GM12872 (cell line): ENCODE results near the gene RFWD3.

Source experiments
- TF ChIP-seq, protein P1 (sequence below): IDR thresholded peaks from 3 replicates; pipeline ENCODE4 v1.5.1; 2011; ENCODE audit warnings: low read depth, mild to moderate bottlenecking, low read length, moderate library complexity; ENCODE audit not compliant: insufficient read depth

RFWD3 gene

DNA sequence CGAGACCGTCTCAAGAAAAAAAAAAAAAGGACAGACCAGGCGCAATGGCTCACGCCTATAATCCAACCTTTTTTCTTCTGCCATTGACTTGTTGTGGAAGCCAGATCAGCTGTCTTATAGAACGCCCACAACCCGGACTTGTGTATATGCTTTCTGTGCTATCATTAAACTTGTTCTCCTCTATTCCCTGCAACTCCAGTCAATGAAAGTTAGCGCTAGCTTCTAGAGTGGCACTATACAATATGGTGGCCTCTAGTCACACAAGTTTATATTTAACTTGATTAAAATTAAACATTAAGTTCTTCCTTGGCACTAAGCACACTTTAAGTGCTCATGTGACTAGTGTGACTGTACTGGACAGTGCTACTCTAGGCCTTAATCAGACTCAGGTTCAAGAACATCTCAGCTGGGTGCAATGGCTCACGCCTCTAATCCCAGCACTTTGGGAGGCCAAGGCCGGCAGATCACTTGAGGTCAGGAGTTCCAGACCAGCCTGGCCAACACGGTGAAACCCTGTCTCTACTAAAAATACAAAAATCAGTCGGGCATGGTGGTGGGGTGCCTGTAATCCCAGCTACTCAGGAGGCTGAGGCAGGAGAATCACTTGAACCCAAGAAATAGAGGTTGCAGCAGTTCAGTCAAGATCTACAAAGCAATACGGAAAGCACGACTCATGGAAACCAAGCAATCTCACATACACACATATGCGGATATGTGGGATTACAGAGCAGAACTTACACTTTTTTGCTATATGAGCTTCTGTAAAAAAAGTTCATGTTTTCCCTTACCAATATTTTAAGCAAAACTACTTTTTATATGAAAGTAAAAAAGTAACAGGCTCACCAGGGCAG, 41.0 kb downstream of the RFWD3 start:
- TF ChIP-seq, protein P1, sequence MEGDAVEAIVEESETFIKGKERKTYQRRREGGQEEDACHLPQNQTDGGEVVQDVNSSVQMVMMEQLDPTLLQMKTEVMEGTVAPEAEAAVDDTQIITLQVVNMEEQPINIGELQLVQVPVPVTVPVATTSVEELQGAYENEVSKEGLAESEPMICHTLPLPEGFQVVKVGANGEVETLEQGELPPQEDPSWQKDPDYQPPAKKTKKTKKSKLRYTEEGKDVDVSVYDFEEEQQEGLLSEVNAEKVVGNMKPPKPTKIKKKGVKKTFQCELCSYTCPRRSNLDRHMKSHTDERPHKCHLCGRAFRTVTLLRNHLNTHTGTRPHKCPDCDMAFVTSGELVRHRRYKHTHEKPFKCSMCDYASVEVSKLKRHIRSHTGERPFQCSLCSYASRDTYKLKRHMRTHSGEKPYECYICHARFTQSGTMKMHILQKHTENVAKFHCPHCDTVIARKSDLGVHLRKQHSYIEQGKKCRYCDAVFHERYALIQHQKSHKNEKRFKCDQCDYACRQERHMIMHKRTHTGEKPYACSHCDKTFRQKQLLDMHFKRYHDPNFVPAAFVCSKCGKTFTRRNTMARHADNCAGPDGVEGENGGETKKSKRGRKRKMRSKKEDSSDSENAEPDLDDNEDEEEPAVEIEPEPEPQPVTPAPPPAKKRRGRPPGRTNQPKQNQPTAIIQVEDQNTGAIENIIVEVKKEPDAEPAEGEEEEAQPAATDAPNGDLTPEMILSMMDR, result no peak

DNA sequence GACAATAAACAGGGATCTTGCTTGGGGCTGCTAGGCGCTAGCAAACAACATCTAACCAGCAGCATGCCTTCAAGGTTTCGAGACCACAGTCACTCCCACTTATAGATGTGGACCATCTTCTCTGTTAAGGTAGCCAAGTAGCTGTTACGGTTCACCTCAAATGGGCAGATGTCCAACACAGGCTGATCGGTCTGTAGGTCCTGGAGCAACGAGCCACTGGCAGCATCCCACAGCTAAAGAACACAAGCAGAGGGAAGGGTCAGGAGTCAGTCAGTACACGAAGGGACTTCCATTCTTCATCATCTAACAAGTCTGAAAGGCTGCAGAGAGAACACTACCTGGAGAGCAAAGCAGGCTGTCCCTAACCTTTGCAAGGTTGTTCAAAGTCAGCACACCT, 42.8 kb downstream of the RFWD3 start:
- TF ChIP-seq, protein P1, result no peak

DNA sequence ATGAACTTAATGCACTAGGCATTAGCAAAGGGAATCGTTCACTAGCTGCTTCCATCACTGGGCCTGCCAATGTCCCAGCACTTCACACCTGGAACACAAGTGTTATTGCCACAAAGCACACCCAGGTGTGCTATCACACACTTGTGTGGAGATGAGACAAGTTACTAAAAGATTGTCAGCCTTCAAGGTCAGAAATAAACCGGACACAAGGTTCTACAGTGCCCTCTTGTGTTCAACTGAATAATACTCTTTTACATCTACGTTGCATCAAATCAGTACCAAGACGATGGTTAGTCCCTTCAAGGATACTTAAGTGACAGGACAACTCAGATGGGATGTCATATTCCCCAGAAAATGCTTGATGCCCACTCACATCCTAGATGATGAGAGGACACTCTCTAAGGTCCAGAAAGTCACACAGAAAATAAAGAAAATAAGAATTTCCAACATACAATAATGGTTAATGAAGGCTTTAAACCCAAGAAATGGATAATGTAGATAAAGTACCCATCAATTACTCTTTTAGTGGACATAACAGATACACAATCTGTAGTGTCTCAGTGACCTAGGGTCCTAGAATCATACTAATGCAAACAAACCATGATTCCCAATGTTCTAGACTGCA, 43.4 kb downstream of the RFWD3 start:
- TF ChIP-seq, protein P1, result peak; percentile 56; the same call in 2 of the 3 replicates

DNA sequence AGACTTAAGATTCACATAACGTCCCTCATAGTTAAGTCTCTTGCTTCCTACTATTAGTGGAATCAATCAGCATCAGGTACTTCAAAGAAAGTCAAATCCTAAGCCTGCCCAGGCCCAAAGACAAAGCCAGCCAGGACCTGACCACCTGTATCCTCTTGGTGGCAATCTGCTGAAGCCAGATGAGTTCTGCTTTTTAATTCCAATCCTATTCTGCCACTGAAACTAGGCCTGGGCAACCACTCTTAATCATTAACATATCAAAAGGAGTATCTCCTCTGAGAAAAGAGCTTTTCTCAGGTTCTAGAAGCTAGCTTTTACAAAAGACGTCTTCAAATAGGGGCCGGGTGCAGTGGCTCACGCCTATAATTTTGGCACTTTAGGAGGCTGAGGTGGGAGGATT, 44.7 kb downstream of the RFWD3 start:
- TF ChIP-seq, protein P1, result no peak

DNA sequence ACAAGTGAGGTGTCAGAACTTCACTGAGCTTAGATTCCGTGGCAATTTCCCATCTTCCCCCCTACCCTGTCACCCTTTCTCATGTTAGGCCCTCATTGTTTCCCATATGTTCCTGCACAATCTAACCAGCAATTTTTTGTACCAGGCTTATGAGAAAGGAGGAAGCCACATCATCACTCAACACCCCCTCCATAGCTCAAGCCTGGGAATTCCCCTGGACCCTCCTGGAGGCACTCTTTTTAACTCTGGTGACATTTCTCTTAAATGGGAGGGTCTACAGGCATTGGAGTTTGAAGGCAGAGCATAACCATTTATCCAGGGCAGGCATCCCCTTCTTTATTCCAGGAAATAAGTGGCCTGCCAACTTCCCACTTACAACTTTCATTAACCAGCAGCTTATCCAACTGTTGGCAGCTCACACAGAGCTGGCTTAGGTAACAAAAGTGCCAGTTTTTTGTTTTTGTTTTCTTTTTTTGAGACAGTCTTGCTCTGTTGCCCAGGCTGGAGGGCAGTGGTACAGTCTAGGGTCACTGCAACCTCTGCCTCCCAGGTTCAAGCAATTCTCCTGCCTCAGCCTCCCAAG, 49.4 kb downstream of the RFWD3 start:
- TF ChIP-seq, protein P1, result no peak

DNA sequence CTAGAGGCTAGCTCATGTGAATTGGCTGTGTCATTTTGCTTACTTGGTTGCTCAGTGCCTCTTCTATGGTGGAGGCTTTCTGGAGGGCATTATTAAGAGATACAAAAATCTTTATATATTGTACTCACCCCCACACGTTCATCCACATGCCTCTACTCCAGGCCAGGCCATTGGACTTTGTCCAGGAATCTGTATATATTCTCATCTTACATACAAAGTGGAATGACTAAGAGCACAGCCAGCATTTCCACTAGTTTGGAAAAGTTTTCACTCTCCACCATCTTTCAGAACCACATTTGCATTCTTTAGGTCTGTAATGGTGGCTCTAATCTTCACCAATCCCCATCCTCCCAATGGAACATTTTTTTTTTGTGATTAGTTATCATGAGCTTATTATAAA, 55.0 kb downstream of the RFWD3 start:
- TF ChIP-seq, protein P1, result no peak

DNA sequence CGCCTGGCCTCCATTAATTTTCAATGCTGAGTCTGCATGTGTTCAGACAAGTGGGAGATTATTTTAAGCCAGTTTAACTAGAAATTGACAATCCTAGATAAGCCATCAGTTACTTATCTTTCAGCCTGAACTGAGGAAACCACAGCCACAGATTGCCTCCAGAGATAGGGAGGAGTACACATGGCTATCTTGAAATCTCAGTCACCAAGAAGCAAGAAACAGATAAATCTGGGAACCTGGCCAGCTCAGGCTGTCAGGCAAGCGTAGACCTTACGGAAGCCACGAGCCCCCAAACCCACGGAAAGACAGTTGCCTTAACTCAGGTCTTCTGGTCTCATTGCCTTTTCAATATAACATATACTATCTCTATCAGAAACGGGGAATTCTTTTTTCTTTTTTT, 57.7 kb downstream of the RFWD3 start:
- TF ChIP-seq, protein P1, result no peak
